WTC11 (cell line): ENCODE measurements around the gene ZNF48. TPM values are rescaled to one million over a fixed set of nuclear protein-coding genes. Genes with fewer than 3 reads are reported as not detected.
A peak's percentile ranks its signal among the peaks of the same experiment; 100 is the strongest.

Source experiments
- ELF4 ChIP-seq: sonication (generic); formaldehyde crosslinking; IDR thresholded peaks from 2 replicates; pipeline ENCODE4 v1.8.1; 2022; ENCODE audit warnings: low read depth, mild to moderate bottlenecking, moderate library complexity, missing genetic modification reagents
- ETV6 ChIP-seq: sonication (generic); formaldehyde crosslinking; IDR thresholded peaks from 2 replicates; pipeline ENCODE4 v1.8.1; 2022; ENCODE audit warnings: mild to moderate bottlenecking, missing genetic modification reagents
- FOXK1 ChIP-seq: sonication (generic); formaldehyde crosslinking; IDR thresholded peaks from 2 replicates; pipeline ENCODE4 v1.8.0; 2022; ENCODE audit warnings: mild to moderate bottlenecking, moderate library complexity, missing genetic modification reagents
- FOXP1 ChIP-seq: sonication (generic); formaldehyde crosslinking; IDR thresholded peaks from 2 replicates; pipeline ENCODE4 v1.8.0; 2022; ENCODE audit warnings: missing genetic modification reagents, mild to moderate bottlenecking, moderate library complexity, borderline replicate concordance
- GABPB1 ChIP-seq: sonication (generic); formaldehyde crosslinking; IDR thresholded peaks from 2 replicates; pipeline ENCODE4 v1.8.1; 2023; ENCODE audit warnings: mild to moderate bottlenecking, missing genetic modification reagents
- GRHL2 ChIP-seq: fragments of 250-450 bp; sonication (Bioruptor Pico); IDR thresholded peaks from 2 replicates; pipeline ENCODE4 v1.8.0; 2022; ENCODE audit warnings: mild to moderate bottlenecking, moderate library complexity; ENCODE audit not compliant: insufficient replicate concordance, severe bottlenecking
- IRF2 ChIP-seq: sonication (generic); formaldehyde crosslinking; IDR thresholded peaks from 2 replicates; pipeline ENCODE4 v1.8.0; 2022; ENCODE audit warnings: low read depth, missing genetic modification reagents, borderline replicate concordance
- JUN ChIP-seq: sonication (generic); formaldehyde crosslinking; IDR thresholded peaks from 2 replicates; pipeline ENCODE4 v1.8.0; 2023; ENCODE audit warnings: mild to moderate bottlenecking, missing genetic modification reagents
- KAT7 ChIP-seq: sonication (generic); formaldehyde crosslinking; IDR thresholded peaks from 2 replicates; pipeline ENCODE4 v1.8.1; 2023; ENCODE audit warnings: missing genetic modification reagents, mild to moderate bottlenecking, borderline replicate concordance
- MXD4 ChIP-seq: fragments of 250-450 bp; sonication (Bioruptor Pico); IDR thresholded peaks from 2 replicates; pipeline ENCODE4 v1.8.0; 2021; ENCODE audit warnings: mild to moderate bottlenecking, moderate library complexity, borderline replicate concordance
- NR1H2 ChIP-seq: sonication (generic); formaldehyde crosslinking; IDR thresholded peaks from 2 replicates; pipeline ENCODE4 v1.9.0; 2021; ENCODE audit warnings: mild to moderate bottlenecking, moderate library complexity, missing genetic modification reagents
- NR2C2 ChIP-seq: sonication (generic); formaldehyde crosslinking; IDR thresholded peaks from 2 replicates; pipeline ENCODE4 v1.8.0; 2022; ENCODE audit warnings: mild to moderate bottlenecking, missing genetic modification reagents
- RORB ChIP-seq: fragments of 250-450 bp; sonication (Bioruptor Pico); IDR thresholded peaks from 2 replicates; pipeline ENCODE4 v1.9.0; 2021; ENCODE audit warnings: mild to moderate bottlenecking
- SMAD3 ChIP-seq: sonication (generic); formaldehyde crosslinking; IDR thresholded peaks from 2 replicates; pipeline ENCODE4 v1.8.0; 2022; ENCODE audit warnings: missing genetic modification reagents, mild to moderate bottlenecking, borderline replicate concordance
- SOX15 ChIP-seq: fragments of 250-450 bp; sonication (Bioruptor Pico); IDR thresholded peaks from 2 replicates; pipeline ENCODE4 v1.9.0; 2021; ENCODE audit warnings: mild to moderate bottlenecking
- TEAD1 ChIP-seq: sonication (generic); formaldehyde crosslinking; IDR thresholded peaks from 2 replicates; pipeline ENCODE4 v1.8.0; 2022; ENCODE audit warnings: mild to moderate bottlenecking, missing genetic modification reagents
- ZNF121 ChIP-seq: sonication (generic); formaldehyde crosslinking; IDR thresholded peaks from 2 replicates; pipeline ENCODE4 v1.8.0; 2023; ENCODE audit warnings: missing genetic modification reagents
- ZNF396 ChIP-seq: fragments of 250-450 bp; sonication (Bioruptor Pico); IDR thresholded peaks from 2 replicates; pipeline ENCODE4 v1.8.0; 2021; ENCODE audit warnings: mild to moderate bottlenecking, moderate library complexity, borderline replicate concordance
- ZNF416 ChIP-seq: fragments of 250-450 bp; sonication (Bioruptor Pico); IDR thresholded peaks from 2 replicates; pipeline ENCODE4 v1.9.0; 2021; ENCODE audit warnings: mild to moderate bottlenecking, inconsistent platforms
- ZNF671 ChIP-seq: fragments of 250-450 bp; sonication (Bioruptor Pico); IDR thresholded peaks from 2 replicates; pipeline ENCODE4 v1.8.0; 2021; ENCODE audit warnings: mild to moderate bottlenecking
- total RNA-seq: library from RNA; stranded (reverse); gene quantifications from 3 replicates; pipeline ENCODE4 v1.2.3, GENCODE V29; 2021
- TF ChIP-seq, protein P1 (sequence below): sonication (generic); formaldehyde crosslinking; IDR thresholded peaks from 2 replicates; pipeline ENCODE4 v1.8.1; 2022; ENCODE audit warnings: low read depth, missing genetic modification reagents, borderline replicate concordance
- TF ChIP-seq, protein P2 (sequence below): sonication (generic); formaldehyde crosslinking; IDR thresholded peaks from 2 replicates; pipeline ENCODE4 v1.8.0; 2022; ENCODE audit warnings: mild to moderate bottlenecking, missing genetic modification reagents
- TF ChIP-seq, protein P3 (sequence below): sonication (generic); formaldehyde crosslinking; IDR thresholded peaks from 2 replicates; pipeline ENCODE4 v1.8.0; 2022; ENCODE audit warnings: mild to moderate bottlenecking, missing genetic modification reagents
- TF ChIP-seq, protein P4 (sequence below): sonication (generic); formaldehyde crosslinking; IDR thresholded peaks from 2 replicates; pipeline ENCODE4 v1.8.1; 2022; ENCODE audit warnings: mild to moderate bottlenecking, moderate library complexity, missing genetic modification reagents
- TF ChIP-seq, protein P5 (sequence below): sonication (generic); formaldehyde crosslinking; IDR thresholded peaks from 2 replicates; pipeline ENCODE4 v1.8.1; 2023; ENCODE audit warnings: mild to moderate bottlenecking, missing genetic modification reagents, borderline replicate concordance
- TF ChIP-seq, protein P6 (sequence below): sonication (generic); formaldehyde crosslinking; conservative IDR thresholded peaks from 2 replicates; pipeline ENCODE4 v1.8.1; 2022; ENCODE audit warnings: mild to moderate bottlenecking, missing genetic modification reagents
- TF ChIP-seq, protein P7 (sequence below): sonication (generic); formaldehyde crosslinking; IDR thresholded peaks from 2 replicates; pipeline ENCODE4 v1.8.1; 2023; ENCODE audit warnings: mild to moderate bottlenecking, missing genetic modification reagents, moderate library complexity
- TF ChIP-seq, protein P8 (sequence below): fragments of 250-450 bp; sonication (Bioruptor Pico); IDR thresholded peaks from 2 replicates; pipeline ENCODE4 v1.9.0; 2021; ENCODE audit warnings: moderate library complexity, mild to moderate bottlenecking, inconsistent platforms, borderline replicate concordance

ZNF48 gene
- total RNA-seq, 1 experiment from 2014 or later, result 39.3 TPM

DNA sequence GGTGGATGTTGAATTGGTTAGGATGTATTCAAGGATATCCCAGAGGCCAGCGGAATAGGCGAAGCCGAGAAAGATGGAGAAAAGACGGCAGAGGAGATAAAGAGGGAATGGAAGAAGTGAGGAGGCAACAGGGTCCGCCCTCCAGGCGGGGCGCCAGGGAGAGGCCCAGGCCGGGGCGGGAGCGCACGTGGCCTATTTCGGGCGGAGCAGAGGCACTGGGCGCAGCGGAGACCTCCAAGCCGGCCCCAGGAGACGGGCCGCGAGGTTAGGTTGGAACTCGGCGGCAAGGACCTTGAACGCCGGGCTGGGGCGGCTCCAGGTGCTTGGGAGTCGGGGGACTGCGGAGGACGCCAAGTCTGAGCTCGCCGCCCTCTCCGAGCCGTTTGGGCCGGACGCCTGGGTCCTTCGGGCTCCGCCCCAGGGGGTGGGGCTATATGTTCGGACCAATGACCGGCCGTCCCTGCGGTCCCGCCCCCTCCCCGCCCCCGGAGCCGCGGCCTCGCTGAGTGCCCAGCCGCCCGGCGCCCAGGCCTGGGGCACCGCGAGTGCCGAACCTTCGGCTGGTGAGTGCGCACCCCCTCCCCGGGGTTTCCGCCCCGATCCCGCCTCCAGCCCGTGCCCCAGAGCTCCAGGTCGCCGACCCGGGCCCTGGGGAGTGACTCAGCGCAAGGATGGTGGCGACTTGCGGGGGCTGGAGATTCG is 12.0 kb downstream of the ZNF48 start, which contains the start of gene ZNF771 (continued):
- TF ChIP-seq, protein P1, sequence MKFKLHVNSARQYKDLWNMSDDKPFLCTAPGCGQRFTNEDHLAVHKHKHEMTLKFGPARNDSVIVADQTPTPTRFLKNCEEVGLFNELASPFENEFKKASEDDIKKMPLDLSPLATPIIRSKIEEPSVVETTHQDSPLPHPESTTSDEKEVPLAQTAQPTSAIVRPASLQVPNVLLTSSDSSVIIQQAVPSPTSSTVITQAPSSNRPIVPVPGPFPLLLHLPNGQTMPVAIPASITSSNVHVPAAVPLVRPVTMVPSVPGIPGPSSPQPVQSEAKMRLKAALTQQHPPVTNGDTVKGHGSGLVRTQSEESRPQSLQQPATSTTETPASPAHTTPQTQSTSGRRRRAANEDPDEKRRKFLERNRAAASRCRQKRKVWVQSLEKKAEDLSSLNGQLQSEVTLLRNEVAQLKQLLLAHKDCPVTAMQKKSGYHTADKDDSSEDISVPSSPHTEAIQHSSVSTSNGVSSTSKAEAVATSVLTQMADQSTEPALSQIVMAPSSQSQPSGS (CRISPR knock-in tag), result no peak
- TF ChIP-seq ZNF671 (no peak), NR1H2 (CRISPR knock-in tag) (no peak), JUN (CRISPR knock-in tag) (peak; percentile 33; the same call in 1 of the 2 replicates), ZNF396 (CRISPR knock-in tag) (no peak), NR2C2 (CRISPR knock-in tag) (no peak), RORB (CRISPR knock-in tag) (no peak), ZNF121 (no peak), IRF2 (CRISPR knock-in tag) (no peak), KAT7 (CRISPR knock-in tag) (no peak), GRHL2 (no peak), ETV6 (CRISPR knock-in tag) (peak; percentile 66), FOXP1 (CRISPR knock-in tag) (0 out of 2 replicates have a peak, but pooled peaks have one; percentile 46), SOX15 (CRISPR knock-in tag) (no peak), MXD4 (CRISPR knock-in tag) (no peak), TEAD1 (CRISPR knock-in tag) (peak; percentile 65; the same call in 1 of the 2 replicates), SMAD3 (CRISPR knock-in tag) (peak; percentile 39; the same call in 1 of the 2 replicates), ELF4 (no peak), FOXK1 (peak; percentile 72), GABPB1 (CRISPR knock-in tag) (peak; percentile 76), ZNF416 (CRISPR knock-in tag) (no peak)
- TF ChIP-seq, protein P2, sequence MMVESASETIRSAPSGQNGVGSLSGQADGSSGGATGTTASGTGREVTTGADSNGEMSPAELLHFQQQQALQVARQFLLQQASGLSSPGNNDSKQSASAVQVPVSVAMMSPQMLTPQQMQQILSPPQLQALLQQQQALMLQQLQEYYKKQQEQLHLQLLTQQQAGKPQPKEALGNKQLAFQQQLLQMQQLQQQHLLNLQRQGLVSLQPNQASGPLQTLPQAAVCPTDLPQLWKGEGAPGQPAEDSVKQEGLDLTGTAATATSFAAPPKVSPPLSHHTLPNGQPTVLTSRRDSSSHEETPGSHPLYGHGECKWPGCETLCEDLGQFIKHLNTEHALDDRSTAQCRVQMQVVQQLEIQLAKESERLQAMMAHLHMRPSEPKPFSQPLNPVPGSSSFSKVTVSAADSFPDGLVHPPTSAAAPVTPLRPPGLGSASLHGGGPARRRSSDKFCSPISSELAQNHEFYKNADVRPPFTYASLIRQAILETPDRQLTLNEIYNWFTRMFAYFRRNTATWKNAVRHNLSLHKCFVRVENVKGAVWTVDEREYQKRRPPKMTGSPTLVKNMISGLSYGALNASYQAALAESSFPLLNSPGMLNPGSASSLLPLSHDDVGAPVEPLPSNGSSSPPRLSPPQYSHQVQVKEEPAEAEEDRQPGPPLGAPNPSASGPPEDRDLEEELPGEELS, result peak; percentile 39; the same call in 1 of the 2 replicates
- TF ChIP-seq, protein P3, sequence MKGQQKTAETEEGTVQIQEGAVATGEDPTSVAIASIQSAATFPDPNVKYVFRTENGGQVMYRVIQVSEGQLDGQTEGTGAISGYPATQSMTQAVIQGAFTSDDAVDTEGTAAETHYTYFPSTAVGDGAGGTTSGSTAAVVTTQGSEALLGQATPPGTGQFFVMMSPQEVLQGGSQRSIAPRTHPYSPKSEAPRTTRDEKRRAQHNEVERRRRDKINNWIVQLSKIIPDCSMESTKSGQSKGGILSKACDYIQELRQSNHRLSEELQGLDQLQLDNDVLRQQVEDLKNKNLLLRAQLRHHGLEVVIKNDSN (CRISPR knock-in tag), result peak; percentile 88
- TF ChIP-seq, protein P4, sequence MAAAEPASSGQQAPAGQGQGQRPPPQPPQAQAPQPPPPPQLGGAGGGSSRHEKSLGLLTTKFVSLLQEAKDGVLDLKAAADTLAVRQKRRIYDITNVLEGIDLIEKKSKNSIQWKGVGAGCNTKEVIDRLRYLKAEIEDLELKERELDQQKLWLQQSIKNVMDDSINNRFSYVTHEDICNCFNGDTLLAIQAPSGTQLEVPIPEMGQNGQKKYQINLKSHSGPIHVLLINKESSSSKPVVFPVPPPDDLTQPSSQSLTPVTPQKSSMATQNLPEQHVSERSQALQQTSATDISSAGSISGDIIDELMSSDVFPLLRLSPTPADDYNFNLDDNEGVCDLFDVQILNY (CRISPR knock-in tag), result 0 out of 2 replicates have a peak, but pooled peaks have one; percentile 76
- TF ChIP-seq, protein P5, sequence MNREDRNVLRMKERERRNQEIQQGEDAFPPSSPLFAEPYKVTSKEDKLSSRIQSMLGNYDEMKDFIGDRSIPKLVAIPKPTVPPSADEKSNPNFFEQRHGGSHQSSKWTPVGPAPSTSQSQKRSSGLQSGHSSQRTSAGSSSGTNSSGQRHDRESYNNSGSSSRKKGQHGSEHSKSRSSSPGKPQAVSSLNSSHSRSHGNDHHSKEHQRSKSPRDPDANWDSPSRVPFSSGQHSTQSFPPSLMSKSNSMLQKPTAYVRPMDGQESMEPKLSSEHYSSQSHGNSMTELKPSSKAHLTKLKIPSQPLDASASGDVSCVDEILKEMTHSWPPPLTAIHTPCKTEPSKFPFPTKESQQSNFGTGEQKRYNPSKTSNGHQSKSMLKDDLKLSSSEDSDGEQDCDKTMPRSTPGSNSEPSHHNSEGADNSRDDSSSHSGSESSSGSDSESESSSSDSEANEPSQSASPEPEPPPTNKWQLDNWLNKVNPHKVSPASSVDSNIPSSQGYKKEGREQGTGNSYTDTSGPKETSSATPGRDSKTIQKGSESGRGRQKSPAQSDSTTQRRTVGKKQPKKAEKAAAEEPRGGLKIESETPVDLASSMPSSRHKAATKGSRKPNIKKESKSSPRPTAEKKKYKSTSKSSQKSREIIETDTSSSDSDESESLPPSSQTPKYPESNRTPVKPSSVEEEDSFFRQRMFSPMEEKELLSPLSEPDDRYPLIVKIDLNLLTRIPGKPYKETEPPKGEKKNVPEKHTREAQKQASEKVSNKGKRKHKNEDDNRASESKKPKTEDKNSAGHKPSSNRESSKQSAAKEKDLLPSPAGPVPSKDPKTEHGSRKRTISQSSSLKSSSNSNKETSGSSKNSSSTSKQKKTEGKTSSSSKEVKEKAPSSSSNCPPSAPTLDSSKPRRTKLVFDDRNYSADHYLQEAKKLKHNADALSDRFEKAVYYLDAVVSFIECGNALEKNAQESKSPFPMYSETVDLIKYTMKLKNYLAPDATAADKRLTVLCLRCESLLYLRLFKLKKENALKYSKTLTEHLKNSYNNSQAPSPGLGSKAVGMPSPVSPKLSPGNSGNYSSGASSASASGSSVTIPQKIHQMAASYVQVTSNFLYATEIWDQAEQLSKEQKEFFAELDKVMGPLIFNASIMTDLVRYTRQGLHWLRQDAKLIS (CRISPR knock-in tag), result no peak
- TF ChIP-seq, protein P6, sequence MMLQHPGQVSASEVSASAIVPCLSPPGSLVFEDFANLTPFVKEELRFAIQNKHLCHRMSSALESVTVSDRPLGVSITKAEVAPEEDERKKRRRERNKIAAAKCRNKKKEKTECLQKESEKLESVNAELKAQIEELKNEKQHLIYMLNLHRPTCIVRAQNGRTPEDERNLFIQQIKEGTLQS (CRISPR knock-in tag), result no peak
- TF ChIP-seq, protein P7, sequence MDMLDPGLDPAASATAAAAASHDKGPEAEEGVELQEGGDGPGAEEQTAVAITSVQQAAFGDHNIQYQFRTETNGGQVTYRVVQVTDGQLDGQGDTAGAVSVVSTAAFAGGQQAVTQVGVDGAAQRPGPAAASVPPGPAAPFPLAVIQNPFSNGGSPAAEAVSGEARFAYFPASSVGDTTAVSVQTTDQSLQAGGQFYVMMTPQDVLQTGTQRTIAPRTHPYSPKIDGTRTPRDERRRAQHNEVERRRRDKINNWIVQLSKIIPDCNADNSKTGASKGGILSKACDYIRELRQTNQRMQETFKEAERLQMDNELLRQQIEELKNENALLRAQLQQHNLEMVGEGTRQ (CRISPR knock-in tag), result peak; percentile 83
- TF ChIP-seq, protein P8, sequence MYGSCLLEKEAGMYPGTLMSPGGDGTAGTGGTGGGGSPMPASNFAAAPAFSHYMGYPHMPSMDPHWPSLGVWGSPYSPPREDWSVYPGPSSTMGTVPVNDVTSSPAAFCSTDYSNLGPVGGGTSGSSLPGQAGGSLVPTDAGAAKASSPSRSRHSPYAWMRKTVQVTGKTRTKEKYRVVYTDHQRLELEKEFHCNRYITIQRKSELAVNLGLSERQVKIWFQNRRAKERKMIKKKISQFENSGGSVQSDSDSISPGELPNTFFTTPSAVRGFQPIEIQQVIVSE (CRISPR knock-in tag), result no peak
